G401.6 (cell line): ENCODE results near the gene MAGEA9B.
"Not testable (repeated sequence)": the region's sequence is repeated elsewhere in the genome, so short reads cannot be mapped to it uniquely, and the experiment has no call there.

Experiments used
- FAIRE-seq: peaks from 2 replicates; lab custom pipeline; 2012; peaks lifted over from hg19 to GRCh38; lab: Jason Lieb, UNC

Gene MAGEA9B, protein sequence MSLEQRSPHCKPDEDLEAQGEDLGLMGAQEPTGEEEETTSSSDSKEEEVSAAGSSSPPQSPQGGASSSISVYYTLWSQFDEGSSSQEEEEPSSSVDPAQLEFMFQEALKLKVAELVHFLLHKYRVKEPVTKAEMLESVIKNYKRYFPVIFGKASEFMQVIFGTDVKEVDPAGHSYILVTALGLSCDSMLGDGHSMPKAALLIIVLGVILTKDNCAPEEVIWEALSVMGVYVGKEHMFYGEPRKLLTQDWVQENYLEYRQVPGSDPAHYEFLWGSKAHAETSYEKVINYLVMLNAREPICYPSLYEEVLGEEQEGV

DNA sequence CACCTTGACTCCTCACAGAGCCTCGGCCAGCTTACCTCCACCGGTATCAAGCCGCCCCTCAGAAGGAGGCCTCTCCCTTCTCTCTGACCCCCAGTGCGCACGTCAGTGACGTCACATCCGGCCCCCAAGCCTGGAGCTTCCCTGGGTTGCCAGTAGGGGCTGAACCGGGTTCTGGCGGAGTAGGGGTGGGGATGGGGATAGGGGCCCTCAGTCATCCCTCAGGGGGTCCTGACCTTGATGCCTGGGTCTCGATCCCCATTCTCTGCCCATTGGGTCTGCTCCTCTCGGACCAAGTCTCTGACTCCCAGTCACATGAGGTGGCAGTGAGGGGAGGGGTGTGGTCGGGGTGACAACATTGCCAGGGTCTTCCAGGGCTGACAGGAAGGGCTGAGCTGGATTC is at the start of gene MAGEA9B:
MAGEA9B (minus strand) TSS at position 101 of the 400 bp plus-strand sequence. CDS start 4,280 bp downstream, outside the sequence.
- not testable (repeated sequence) for FAIRE-seq

DNA sequence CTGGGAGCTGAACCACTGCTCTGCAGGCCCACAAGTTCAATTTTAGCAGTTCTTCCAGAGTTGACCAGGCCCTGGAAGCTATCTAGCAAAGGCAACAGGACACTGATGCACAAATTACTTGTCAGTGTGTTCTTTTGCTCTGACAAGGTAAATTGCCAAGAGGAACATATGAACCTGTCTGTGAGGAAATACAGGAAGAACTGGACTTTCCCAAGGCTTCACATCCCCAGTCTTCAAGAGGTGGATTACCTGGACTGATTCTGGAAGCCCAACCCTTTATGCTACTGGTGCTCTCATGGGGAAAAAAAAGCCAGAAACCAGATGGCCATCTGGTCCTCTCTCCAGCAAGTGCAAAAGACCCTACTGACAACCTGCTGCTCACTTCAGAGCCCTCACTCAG is 46.3 kb upstream of the MAGEA9B start:
- no peak for FAIRE-seq

DNA sequence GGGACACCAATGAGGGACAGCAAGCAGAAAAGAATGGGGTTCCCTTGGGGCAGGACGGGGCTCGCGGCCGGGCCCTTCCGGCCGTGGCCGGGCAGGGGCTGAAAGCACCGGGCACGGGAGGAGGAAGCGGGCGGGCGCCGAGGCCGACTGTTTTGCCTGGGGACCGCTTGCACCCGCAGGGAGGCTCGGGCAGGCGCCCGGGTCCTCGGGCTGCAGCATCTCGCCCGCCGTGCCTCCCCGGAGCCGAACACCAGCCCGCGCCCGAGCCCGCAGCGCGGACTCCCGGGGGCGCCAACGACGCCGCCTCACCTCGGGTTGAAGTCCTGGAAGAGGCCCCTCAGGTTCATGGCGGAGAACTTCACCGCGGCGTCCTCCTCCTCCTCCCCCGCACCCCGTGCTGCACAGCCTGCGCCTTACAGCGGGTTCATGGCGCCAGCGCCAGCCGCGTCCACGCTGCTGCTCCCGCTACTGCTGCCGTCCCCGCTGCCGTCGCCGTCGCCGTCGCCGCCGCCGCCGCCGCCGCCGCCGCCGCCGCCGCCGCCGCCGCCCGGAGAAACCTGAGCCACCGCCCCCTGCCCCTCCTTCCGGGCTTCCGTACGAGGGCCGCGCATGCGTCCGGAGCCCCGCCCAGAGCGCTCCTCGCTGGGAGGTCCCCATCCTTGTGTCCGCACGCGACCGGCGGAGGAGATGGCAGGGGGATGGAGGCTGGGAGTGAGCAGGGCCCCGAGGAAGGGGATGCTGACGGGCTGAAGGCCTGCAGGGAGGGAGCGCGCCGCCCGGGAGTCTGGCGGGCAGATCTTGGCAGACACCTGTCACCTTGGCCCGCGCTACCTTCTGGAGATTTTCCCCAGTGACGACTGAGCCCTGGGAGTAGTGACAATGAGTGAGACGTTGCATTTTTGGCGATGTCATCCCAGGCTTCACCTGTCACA is 44.2 kb upstream of the MAGEA9B start, which contains the start of gene TMEM185A:
TMEM185A (minus strand) TSS at position 559 of the 932 bp plus-strand sequence; CDS start at position 347, 212 bp downstream.
- FAIRE-seq: no peak

DNA sequence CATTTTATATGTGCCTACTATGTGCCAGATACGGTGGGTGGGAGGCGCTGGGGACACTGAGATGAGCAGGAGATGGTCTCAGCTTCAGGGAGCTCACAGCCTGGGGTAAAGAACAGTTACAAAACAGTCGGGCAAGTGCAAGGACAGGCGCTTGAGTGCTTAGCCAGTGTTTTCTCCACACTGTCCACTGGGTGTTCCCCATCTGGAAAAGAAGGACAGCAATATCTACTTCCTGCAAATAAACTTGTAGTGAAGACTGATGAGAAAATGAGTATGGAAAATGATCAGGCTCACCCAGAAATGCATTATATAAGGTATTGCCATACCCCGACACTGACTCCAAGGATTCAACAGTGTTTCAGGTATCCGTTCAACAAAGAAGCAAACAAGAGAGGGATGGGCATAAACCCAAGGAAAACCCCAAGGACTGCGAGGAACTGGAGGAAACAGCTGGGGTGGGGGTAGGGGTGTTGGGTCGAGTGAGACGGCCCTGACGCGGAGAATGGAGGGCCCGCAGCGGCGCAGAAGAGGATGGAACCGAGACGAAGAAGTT is 43.5 kb upstream of the MAGEA9B start:
- no peak for FAIRE-seq

DNA sequence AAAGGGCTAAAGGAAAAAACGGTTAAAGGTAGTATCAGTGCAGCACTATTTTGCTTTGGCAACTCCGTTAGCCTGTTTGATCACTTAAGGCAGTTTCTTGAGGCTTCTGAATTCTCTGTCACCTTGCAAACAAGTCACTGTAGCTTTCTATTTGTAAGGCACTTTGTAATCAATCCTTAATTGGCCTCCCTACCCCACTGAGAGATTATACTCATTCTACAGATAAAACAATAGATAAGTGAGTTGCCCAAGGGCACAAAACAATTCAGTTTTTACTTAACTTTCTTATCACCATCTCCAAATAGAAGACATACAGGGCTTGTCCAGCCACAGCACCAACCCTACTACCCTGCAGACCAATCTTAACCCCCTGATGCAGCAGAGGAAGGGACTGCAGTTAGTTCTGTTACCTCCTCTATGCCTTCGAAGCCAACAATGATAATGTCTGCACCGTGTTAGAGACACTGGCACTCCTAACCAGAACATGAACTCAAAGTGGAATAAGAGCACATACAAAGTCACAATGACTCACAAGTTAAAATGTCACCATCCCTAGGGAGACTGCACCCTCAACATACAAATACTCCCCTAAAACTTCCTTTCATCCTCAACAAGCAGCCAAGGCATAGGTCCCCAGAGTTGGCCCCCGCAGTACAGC is 42.6 kb upstream of the MAGEA9B start:
- FAIRE-seq: no peak

DNA sequence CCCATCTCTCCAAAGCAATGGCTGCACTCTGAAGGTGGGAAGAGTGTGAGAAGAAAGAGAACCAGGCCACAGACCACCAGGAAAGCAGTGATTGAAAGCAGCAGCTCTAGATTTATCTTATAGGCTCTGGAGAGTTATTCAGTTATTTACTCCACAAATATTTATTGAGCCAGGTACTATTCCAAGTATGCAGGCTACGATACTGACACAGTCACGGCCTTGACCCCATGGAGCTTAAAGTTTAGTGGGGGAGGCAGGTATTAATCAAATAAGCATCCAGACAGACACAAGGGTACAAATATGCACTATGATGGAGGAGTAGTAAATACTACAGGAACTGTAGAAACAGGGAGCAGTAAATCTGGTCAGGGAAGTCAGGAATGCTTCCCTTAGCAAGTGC is 41.5 kb upstream of the MAGEA9B start:
- no peak for FAIRE-seq

DNA sequence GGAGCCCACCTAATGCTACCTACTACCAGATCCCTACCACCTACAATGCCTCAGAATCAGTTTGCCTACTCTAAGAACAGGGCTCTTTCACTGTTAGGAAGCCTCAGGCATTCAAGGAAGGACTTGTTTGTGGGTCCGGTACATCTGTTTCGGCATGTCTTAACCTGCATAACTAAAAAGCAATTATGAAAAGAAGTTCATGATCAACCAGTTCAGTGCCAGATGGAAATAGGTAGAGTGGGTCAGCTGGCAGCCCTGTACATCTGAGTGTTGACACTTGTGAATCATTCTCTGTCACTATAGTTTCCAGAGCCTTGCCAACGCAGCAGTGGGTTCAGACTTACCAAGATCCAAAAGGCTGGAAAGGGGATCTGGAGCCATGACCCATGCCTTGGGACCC is 41.0 kb upstream of the MAGEA9B start:
- no peak for FAIRE-seq

DNA sequence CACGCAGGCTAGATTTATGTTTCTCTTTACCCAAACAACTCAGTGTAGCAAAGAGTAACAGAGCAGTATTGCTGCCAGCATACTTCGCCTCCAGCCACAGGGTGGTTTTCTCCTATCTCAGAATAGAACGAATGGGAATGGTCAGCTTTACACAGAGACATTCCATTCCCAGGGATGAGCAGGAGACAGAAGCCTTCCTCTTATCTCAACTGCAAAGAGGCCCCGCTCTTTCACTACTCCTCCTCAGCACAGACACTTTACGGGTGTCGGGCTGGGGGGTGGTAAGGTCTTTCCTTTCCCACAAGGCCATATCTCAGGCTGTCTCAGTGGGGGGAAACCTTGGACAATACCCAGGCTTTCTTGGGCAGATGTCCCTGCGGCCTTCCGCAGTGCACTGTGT is 39.6 kb upstream of the MAGEA9B start:
- FAIRE-seq: not testable (repeated sequence)

DNA sequence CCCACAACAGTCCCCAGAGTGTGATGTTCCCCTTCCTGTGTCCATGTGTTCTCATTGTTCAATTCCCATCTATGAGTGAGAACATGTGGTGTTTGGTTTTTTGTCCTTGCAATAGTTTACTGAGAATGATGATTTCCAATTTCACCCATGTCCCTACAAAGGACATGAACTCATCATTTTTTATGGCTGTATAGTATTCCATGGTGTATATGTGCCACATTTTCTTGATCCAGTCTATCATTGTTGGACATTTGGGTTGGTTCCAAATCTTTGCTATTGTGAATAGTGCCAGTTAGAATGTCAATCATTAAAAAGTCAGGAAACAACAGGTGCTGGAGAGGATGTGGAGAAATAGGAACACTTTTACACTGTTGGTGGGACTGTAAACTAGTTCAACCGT is 32.4 kb upstream of the MAGEA9B start:
- FAIRE-seq: not testable (repeated sequence)

DNA sequence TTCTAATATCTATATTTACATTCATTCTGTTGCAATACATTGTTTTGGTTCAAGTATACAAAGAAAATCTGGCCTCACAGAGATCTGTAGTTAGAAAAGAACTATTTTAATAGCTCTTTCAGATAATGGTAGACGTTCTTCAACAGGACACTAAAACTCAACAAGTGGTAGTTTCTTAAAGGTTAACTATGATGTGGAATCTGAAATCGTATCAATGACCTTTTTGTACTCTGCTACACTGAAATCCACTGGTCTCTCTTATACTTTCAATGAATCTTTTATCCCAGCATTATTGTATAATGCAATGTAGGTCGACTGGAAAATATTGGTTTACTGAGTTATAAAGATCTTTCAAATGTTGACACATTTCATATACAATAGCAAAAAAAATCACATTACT is 31.6 kb upstream of the MAGEA9B start:
- no peak for FAIRE-seq

DNA sequence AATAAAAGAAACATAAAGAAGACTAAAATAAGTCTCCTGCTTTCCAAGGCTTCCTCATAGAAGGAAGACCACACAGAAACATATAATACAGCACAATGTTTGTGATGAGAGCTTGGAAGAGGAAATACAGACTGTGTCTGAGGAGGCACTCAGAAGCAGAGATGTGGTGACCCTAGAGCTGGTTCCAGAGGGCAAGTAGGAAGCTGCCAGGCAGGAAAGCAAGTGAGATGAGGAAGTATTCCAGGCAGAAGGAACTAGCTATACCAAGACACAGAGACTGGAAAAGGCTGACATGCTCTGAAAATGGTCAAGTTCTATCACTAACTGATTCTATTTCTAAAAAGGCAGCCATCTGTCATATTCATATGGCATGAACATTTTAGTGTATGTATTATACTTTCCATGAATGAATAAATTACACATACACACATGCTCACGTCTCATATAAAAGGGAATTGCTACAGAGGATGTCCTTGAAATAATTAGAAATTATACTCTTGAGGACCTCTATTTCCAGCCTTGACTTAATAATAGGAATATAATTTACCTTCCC is 24.4 kb upstream of the MAGEA9B start:
- FAIRE-seq: no peak

DNA sequence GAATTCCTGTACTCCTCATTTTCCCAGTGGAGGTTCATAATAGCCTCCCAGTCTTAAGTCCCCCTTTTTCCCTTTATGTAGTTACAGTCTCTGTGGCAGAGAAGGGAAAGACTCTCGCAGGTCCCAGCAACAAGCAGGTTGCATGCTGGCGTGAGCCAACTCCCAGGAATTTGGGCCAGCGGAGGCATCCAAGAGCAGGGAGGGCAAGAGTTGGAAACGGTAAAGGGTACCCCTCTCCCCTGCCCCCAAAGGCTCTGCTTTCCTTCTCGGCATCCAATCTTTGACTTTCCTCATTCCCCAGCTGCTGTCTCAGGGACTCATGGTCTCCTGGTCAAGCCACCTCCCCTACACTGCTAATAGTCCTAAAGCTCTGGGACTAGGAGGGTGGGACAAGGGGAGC is 23.3 kb upstream of the MAGEA9B start:
- no peak for FAIRE-seq

DNA sequence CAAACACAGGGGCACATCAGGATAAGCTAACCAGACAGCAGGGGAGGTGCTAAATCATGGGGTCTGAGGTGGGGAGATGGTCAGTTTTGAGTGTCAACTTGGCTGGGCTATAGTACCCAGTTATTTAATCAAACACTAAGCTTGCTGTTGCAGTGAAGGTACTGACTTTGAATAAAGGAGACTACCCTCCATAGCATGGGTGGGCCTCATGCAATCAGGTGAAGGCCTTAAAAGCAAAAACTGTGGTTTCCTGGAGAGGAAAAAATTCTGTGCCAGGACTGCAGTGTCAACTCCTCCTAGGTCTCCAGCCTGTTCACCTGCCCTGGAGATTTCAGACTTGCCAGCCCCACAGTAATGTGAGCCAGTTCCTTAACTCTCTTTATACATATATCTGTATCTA is 20.4 kb upstream of the MAGEA9B start:
- FAIRE-seq: no peak

DNA sequence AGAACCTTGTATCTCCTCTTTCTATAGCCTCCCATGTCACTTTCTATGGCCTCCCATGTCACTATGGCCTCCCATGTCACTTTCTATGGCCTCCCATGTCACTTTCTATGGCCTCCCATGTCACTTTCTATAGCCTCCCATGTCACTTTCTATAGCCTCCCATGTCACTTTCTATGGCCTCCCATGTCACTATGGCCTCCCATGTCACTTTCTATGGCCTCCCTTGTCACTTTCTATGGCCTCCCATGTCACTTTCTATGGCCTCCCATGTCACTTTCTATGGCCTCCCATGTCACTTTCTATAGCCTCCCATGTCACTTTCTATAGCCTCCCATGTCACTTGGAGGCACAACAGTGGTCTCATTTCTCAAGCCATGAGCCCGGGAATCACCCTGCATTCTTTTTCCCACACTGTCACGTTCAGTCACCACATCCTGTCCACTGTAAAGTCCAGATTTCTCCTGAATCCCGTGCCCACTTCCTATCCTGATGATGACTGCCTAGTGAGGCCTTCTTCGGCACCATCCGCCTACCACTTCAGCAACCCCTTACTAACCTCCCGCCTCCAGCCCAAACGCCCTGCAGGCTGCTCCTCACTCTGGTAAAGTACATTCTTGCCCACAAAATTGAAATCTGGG is 18.1 kb upstream of the MAGEA9B start:
- not testable (repeated sequence) for FAIRE-seq

DNA sequence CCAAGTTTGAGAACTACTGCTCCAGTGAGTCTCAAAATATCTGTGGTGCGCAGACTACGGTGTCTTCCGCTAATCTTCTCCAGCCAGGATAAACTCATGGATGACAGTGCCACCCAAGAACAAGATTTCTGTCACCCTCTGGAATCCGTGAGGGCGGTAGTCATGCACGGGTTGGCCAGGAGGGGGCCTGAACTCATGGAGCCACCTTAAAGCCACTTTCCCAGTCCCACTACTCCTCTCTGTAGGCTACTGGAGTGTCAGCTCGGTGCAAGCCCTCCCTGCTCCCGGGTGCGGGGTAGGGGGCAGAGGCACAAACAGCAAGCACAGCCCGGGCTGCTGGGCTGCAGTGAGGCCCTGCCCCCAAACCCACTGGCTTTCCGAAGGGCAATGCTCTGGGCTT is 11.3 kb upstream of the MAGEA9B start:
- not testable (repeated sequence) for FAIRE-seq

DNA sequence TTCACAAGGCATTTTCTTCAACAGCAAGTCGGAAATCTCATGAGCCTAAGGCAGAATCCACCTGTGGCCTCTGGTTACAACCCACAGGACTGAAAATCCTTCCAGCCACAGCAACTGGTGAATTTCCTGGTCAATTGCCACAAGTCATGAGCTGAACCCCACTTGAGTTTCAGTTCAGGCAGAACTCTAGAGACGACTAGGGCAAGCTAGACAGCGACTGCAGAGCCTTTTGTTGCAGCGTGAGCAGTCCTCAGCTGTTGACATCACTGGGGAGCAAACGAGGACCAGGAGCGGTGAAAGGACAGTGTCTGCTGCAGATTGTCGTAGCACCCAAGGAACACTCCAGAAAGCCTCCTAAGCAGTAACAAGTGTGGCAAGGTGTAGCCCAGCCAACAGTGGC is 8.7 kb upstream of the MAGEA9B start:
- not testable (repeated sequence) for FAIRE-seq

DNA sequence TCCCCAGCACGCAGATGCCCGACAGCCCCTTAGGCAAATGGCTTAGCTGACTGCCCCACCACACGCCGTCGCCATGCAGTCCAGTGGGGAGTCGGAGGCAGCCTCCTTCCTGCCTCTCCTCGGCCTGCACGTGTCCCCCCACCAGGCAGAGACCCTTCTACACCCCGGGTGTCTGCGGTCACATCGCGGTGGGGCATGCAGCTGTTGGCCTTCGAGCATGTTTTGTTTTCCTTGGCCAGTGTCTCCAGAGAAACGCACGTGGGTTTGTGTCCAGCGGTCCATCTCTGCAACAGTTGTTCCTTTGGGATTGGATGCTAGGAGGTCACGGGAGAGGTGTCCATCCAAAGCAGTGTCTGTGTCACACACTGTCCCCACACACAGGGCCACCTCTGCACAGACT is 8.0 kb upstream of the MAGEA9B start, which contains the start of gene HSFX2:
HSFX2 (minus strand) TSS at position 101 of the 400 bp plus-strand sequence. CDS start 614 bp downstream, outside the sequence.
- FAIRE-seq: not testable (repeated sequence)

DNA sequence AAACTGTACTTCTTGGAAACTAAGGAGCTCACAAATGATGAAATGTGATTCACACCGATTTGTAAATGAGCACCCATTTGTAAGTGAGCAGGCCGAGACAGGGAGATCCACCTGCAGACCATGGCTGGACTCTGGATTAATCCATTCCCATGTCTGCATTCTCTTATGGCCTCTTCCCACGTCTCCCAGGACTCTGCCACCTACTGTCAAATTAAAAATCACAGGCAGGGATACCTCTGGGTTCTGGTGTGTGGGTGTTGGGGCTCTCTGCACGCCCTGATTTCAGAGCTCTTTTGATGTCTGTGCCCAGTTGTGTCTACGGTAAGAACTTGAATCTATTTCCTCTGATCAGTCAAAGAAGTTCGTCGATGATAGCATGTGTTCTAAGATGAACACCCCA is 3.7 kb upstream of the MAGEA9B start:
- FAIRE-seq: not testable (repeated sequence)

DNA sequence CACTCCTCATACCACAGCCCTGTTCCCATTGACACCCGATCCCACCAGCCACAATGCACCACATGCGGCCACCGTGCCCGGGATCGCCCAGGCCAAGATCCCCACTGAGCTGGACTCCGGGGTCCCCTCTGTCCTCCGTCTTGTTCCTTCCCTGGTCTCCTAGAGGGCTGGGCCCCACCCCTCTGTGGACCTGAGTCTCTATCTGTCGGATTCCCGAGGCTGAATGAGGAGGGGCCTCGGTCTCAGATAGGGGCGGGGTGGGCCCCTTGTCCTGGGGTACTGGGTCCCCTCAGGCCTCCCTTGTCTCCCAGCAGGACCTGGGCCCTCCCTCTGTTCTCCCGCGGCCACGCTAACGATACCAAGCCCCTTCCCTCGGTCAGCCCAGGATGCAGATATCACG is 1.6 kb downstream of the MAGEA9B start:
- FAIRE-seq: not testable (repeated sequence)

DNA sequence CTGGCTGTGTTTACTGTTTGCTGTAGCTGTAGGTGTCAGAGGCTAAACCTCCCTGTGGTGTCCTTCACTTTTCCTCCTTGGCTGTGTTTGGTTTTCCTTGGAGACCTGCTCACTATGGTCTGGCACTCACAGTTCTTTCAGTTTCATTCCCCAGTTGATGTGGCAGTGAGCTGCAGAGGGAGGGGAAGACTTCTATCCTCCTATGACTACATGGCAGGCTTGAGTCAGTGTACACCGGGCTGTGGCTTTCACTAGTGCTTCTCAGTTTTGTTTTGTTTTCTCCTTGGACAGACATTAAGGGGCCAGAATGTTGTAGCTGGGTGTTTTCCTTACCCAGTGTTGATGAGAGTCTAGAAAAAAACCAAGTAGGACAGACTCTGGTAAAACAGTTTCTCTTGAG is 13.8 kb downstream of the MAGEA9B start:
- not testable (repeated sequence) for FAIRE-seq

DNA sequence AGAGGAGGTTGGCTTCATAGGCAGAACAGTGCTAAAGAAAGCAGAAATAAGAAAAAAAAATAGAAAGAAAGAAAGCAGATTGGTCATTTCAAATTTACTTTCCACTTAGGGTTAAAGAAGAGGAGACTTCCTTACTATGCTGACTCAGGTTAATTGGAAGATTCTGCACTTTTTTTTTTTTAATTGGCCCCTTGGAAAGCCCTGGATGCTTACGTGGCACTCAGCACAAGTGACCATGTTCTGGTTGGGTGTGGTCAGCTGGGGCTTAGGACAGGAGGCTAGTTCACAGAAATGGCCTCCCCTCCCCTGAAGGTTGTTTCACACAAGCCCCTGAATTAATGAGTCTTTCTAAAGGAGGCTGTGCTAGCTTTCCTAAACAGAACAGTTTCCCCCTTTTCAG is 14.5 kb downstream of the MAGEA9B start:
- no peak for FAIRE-seq
